HepG2 (cell line): ENCODE data around the gene TMEM178A. TPM values are rescaled to one million over a fixed set of nuclear protein-coding genes. Genes with fewer than 3 reads are reported as not detected.

Experiments used
- ATAC-seq: fragments of 200-7000 bp; cut with Tn5 transposase; 3 replicates; pipeline ENCODE4 v1.9.1; 2020; ENCODE audit warnings: mild to moderate bottlenecking, moderate library complexity
- BruUV-seq: library from RNA; stranded (reverse); fragments of 400-500 nt; replicated peaks from 2 replicates; lab custom pipeline; 2021; lab: Mats Ljungman, UMichigan
- CTCF ChIA-PET: fragments of 300-600 bp; formaldehyde crosslinking; extraction: SDS; loops from one replicate; lab custom pipeline; 2021; ENCODE audit warnings: low total read pairs, inconsistent platforms, low intra/inter-chr PET ratio; lab: Yijun Ruan, JAX
- POLR2A ChIA-PET: fragments of 350-600 bp; sonication (Branson Sonifier 250); formaldehyde crosslinking; loops from one replicate; lab custom pipeline; 2020; ENCODE audit warnings: antibody characterized with exemption, inconsistent platforms; lab: Yijun Ruan, JAX
- DNase-seq: peaks from one replicate; pipeline ENCODE4 v3.0.0-alpha.2; 2015; ENCODE audit warnings: low spot score
- FAIRE-seq: peaks from 3 replicates; lab custom pipeline; 2011; peaks lifted over from hg19 to GRCh38; lab: Jason Lieb, UNC
- H2AFZ ChIP-seq: one replicate; pipeline ENCODE4 v1.6.1; 2011; ENCODE audit warnings: low read length, inconsistent platforms
- H3K27ac ChIP-seq: fragments of 300-600 bp; 3 replicates; pipeline ENCODE4 v1.8.0; 2011; ENCODE audit warnings: mixed run types, mild to moderate bottlenecking, mixed read lengths, low read length, inconsistent platforms; ENCODE audit not compliant: insufficient read depth; ENCODE audit errors: extremely low read length
- H3K27me3 ChIP-seq, 2 experiments: fragments of 200-600 bp in 1 of 2; 2 replicates in 1 of 2; 3 replicates in 1 of 2; pipeline versions ENCODE4 v1.6.0 to v1.8.0; 2011; ENCODE audit warnings: low read length in 2 of 2, mild to moderate bottlenecking in 2 of 2, moderate library complexity in 2 of 2, inconsistent platforms in 1 of 2; ENCODE audit not compliant: insufficient read depth in 2 of 2, control insufficient read depth in 1 of 2
- H3K36me3 ChIP-seq, 2 experiments: fragments of 200-600 bp in 1 of 2; replicated peaks in 1 of 2; 2 replicates in 1 of 2; 3 replicates in 1 of 2; pipeline versions ENCODE4 v1.5.1 to v1.8.0; 2011; ENCODE audit warnings: low read length in 2 of 2, inconsistent platforms in 1 of 2; ENCODE audit not compliant: insufficient read depth in 2 of 2, control insufficient read depth in 1 of 2
- H3K4me1 ChIP-seq: 2 replicates; pipeline ENCODE4 v1.5.1; 2012; ENCODE audit warnings: low read length, inconsistent platforms; ENCODE audit not compliant: insufficient read depth
- H3K4me2 ChIP-seq: 2 replicates; pipeline ENCODE4 v1.6.0; 2011; ENCODE audit warnings: low read depth, low read length, inconsistent platforms
- H3K4me3 ChIP-seq, 3 experiments: fragments of 200-600 bp in 1 of 3; sonication (generic), shearing (Covaris generic) in 1 of 3; replicated peaks in 1 of 3; 2 replicates each; pipeline ENCODE4 v1.5.1; 2011 to 2016; ENCODE audit warnings: low read length in 3 of 3, inconsistent platforms in 2 of 3, low read depth in 2 of 3, mild to moderate bottlenecking in 2 of 3, control low read depth in 1 of 3, mixed read lengths in 1 of 3; ENCODE audit not compliant: insufficient read depth in 1 of 3
- H3K79me2 ChIP-seq: one replicate; pipeline ENCODE4 v1.6.1; 2011; ENCODE audit warnings: low read length, inconsistent platforms; ENCODE audit not compliant: insufficient read depth
- H3K9ac ChIP-seq: 2 replicates; pipeline ENCODE4 v1.6.0; 2011; ENCODE audit warnings: mild to moderate bottlenecking, low read depth, low read length, inconsistent platforms; ENCODE audit not compliant: insufficient read depth
- H3K9me3 ChIP-seq: 2 replicates; pipeline ENCODE4 v1.5.1; 2012; ENCODE audit warnings: mild to moderate bottlenecking, low read length
- H4K20me1 ChIP-seq: 2 replicates; pipeline ENCODE4 v1.6.0; 2011; ENCODE audit warnings: inconsistent platforms, mild to moderate bottlenecking, low read length, moderate library complexity; ENCODE audit not compliant: insufficient read depth
- ATM ChIP-seq: fragments of 450-650 bp; IDR thresholded peaks from 2 replicates; pipeline ENCODE4 v1.7.1; 2017; ENCODE audit warnings: mild to moderate bottlenecking, borderline replicate concordance
- CBX1 ChIP-seq: IDR thresholded peaks from one replicate; pipeline ENCODE4 v1.6.1; 2016; ENCODE audit warnings: antibody characterized with exemption, low read depth
- CTCF ChIP-seq: sonication (generic); formaldehyde crosslinking; IDR thresholded peaks from 2 replicates; pipeline ENCODE4 v1.5.0; 2020; ENCODE audit warnings: mild to moderate bottlenecking, missing genetic modification reagents, moderate library complexity
- ELF3 ChIP-seq: IDR thresholded peaks from 2 replicates; pipeline ENCODE4 v1.6.1; 2016; ENCODE audit warnings: missing genetic modification reagents, missing compliant biosample characterization
- FOXO1 ChIP-seq: sonication (generic); formaldehyde crosslinking; IDR thresholded peaks from 2 replicates; pipeline ENCODE4 v1.4.0; 2020; ENCODE audit warnings: missing genetic modification reagents
- HDAC6 ChIP-seq: fragments of 200-600 bp; sonication (generic); IDR thresholded peaks from 2 replicates; pipeline ENCODE4 v1.7.0; 2017; ENCODE audit warnings: mild to moderate bottlenecking, antibody characterized with exemption, low read length, low read depth
- IKZF4 ChIP-seq: sonication (generic); formaldehyde crosslinking; IDR thresholded peaks from 2 replicates; pipeline ENCODE4 v1.5.1; 2020; ENCODE audit warnings: borderline replicate concordance, mild to moderate bottlenecking, low read depth, missing genetic modification reagents; ENCODE audit errors: not compliant biosample characterization
- KDM2A ChIP-seq: sonication (generic); formaldehyde crosslinking; IDR thresholded peaks from 2 replicates; pipeline ENCODE4 v1.4.0; 2020; ENCODE audit warnings: low read depth, missing genetic modification reagents, borderline replicate concordance
- PRPF4 ChIP-seq: fragments of 200-400 bp; formaldehyde crosslinking; IDR thresholded peaks from 2 replicates; pipeline ENCODE4 v1.6.1; 2016; ENCODE audit warnings: low read length, low read depth; ENCODE audit not compliant: poor library complexity, severe bottlenecking
- RBM39 ChIP-seq: fragments of 200-400 bp; formaldehyde crosslinking; IDR thresholded peaks from one replicate; pipeline ENCODE4 v1.6.1; 2018; ENCODE audit warnings: antibody characterized with exemption, mild to moderate bottlenecking, low read depth, low read length; ENCODE audit not compliant: poor library complexity, severe bottlenecking
- SAP130 ChIP-seq: IDR thresholded peaks from 2 replicates; pipeline ENCODE4 v1.6.1; 2016; ENCODE audit warnings: low read depth
- SMC3 ChIP-seq: IDR thresholded peaks from 2 replicates; pipeline ENCODE4 v1.6.1; 2011; ENCODE audit warnings: low read length, improper control_type of control experiment
- SP1 ChIP-seq, 2 experiments: fragments of 450-650 bp in 1 of 2; sonication (generic) in 1 of 2; formaldehyde crosslinking in 1 of 2; IDR thresholded peaks; 2 replicates each; pipeline versions ENCODE4 v1.4.0 to v1.6.1; 2016 to 2020; ENCODE audit warnings: missing genetic modification reagents in 1 of 2
- STAG1 ChIP-seq: sonication (generic); formaldehyde crosslinking; IDR thresholded peaks from 2 replicates; pipeline ENCODE4 v1.4.0; 2020; ENCODE audit warnings: missing genetic modification reagents
- TSC22D2 ChIP-seq: sonication (generic); formaldehyde crosslinking; IDR thresholded peaks from 2 replicates; pipeline ENCODE4 v1.5.1; 2020; ENCODE audit warnings: missing genetic modification reagents, mild to moderate bottlenecking, borderline replicate concordance
- ZC3H13 ChIP-seq: sonication (generic); formaldehyde crosslinking; IDR thresholded peaks from 2 replicates; pipeline ENCODE4 v1.8.1; 2023; ENCODE audit warnings: mild to moderate bottlenecking, missing genetic modification reagents, moderate library complexity
- ZMAT3 ChIP-seq: sonication (generic); formaldehyde crosslinking; conservative IDR thresholded peaks from 2 replicates; pipeline ENCODE4 v1.7.0; 2021; ENCODE audit warnings: missing genetic modification reagents
- ZNF274 ChIP-seq: sonication (generic); formaldehyde crosslinking; IDR thresholded peaks from 2 replicates; pipeline ENCODE4 v1.5.1; 2020; ENCODE audit warnings: mild to moderate bottlenecking, missing genetic modification reagents
- ZNF414 ChIP-seq: sonication (generic); formaldehyde crosslinking; IDR thresholded peaks from 2 replicates; pipeline ENCODE4 v1.5.0; 2020; ENCODE audit warnings: missing genetic modification reagents
- ZNF7 ChIP-seq: IDR thresholded peaks from 2 replicates; pipeline ENCODE4 v1.6.1; 2016; ENCODE audit warnings: missing biosample characterization, missing genetic modification reagents
- WGBS: methylation state at CpG from one replicate; pipeline ENCODE4 v1.1.6; 2017; ENCODE audit warnings: low lambda C conversion rate; 5-methylcytosine and 5-hydroxymethylcytosine counted together
- in situ Hi-C: cut with HindIII; loops from 2 replicates; pipeline ENCODE4 v1.10.0; 2017; ENCODE audit warnings: low pct_unique_long_range_greater_than_20kb; ENCODE audit not compliant: extremely low pct_ligation_motif_present
- intact Hi-C: fragments of 100-400 bp; cut with micrococcal nuclease; formaldehyde crosslinking; loops from one replicate; pipeline ENCODE4 v1.10.0; 2022; ENCODE audit not compliant: unreplicated experiment
- polyA plus RNA-seq, 8 experiments: library from polyadenylated mRNA; depleted of rRNA in 3 of 8; stranded (reverse) in 7 of 8; unstranded in 1 of 8; fragments of >200 nt; fragmentation: Illumina TruSeq in 4 of 8; extraction: Trizol in 4 of 8; gene quantifications; 2 replicates each; pipeline versions ENCODE4 v1.2.1 to v1.2.3, GENCODE V29; 2011 to 2016; ENCODE audit warnings: low read depth in 4 of 8, missing spikeins in 1 of 8, mixed read lengths in 1 of 8; ENCODE audit not compliant: insufficient read depth in 1 of 8
- total RNA-seq, 5 experiments: library from RNA; depleted of rRNA; stranded (reverse); fragments of >200 nt; fragmentation: Illumina TruSeq; extraction: Trizol; gene quantifications; 2 replicates each; pipeline ENCODE4 v1.2.3, GENCODE V29; 2016; ENCODE audit warnings: low read depth in 1 of 5
- TF ChIP-seq, protein P1 (sequence below): IDR thresholded peaks from 2 replicates; pipeline ENCODE4 v1.6.1; 2012; ENCODE audit warnings: low read length, improper control_type of control experiment

The TMEM178A gene
- total and polyA plus RNA-seq, 2 of the 13 experiments (the other 11 are each of a cell fraction or from before 2014, with no cell fraction given): 0.38 to 3.3 TPM

GRCh38 chr2:39696838-39697237 is 31.1 kb downstream of the TMEM178A start:
- FAIRE-seq (no peak), DNase-seq (peak; percentile 12), ATAC-seq (peak; percentile 50; the same call in 1 of the 3 replicates)
- Histone ChIP-seq H3K4me2 (no peak overlapping the region), H3K36me3 (no peaks in the 10 kb centered on the region), H3K27me3 (no peaks in the 10 kb centered on the region), H2AFZ (no peak overlapping the region), H3K9me3 (peaks cover 11% of the 10 kb centered on the region), H3K4me3 (no peak overlapping the region), H4K20me1 (no peaks in the 10 kb centered on the region), H3K79me2 (no peaks in the 10 kb centered on the region), H3K27ac (no peak overlapping the region), H3K9ac (no peak overlapping the region; the same call in 1 of the 2 replicates), H3K4me1 (peaks cover 8% of the 10 kb centered on the region; the same call in 1 of the 2 replicates)
- ChIA-PET POLR2A (no interaction called here), CTCF (interaction anchor here (1.0 to 1.3 kb wide), 2 partner anchors 180 to 183 kb away, joined by 3 to 5 read pairs; no protein-coding TSS in a partner anchor)
- WGBS: 50% methylated on average over 1 of the region's 1 CpG
- no TSS peak for BruUV-seq
- TF ChIP-seq SAP130 (CRISPR knock-in tag) (no peak), RBM39 (no peak), ZNF7 (CRISPR knock-in tag) (no peak), ZNF274 (CRISPR knock-in tag) (no peak), KDM2A (CRISPR knock-in tag) (no peak), STAG1 (peak; percentile 62), HDAC6 (no peak), FOXO1 (no peak), ZNF414 (CRISPR knock-in tag) (no peak), ATM (no peak), CTCF (peak; percentile 16; the same call in 1 of the 2 replicates), PRPF4 (no peak), TSC22D2 (no peak), CBX1 (no peak), ELF3 (no peak), SMC3 (peak; percentile 16; the same call in 1 of the 2 replicates), SP1 (IDR thresholded peaks at IDR 0.05) (no peak), SP1 (CRISPR knock-in tag; IDR thresholded peaks at IDR 0.05) (no peak), IKZF4 (CRISPR knock-in tag) (no peak), ZC3H13 (CRISPR knock-in tag) (no peak), ZMAT3 (CRISPR knock-in tag) (no peak)
- TF ChIP-seq, protein P1, sequence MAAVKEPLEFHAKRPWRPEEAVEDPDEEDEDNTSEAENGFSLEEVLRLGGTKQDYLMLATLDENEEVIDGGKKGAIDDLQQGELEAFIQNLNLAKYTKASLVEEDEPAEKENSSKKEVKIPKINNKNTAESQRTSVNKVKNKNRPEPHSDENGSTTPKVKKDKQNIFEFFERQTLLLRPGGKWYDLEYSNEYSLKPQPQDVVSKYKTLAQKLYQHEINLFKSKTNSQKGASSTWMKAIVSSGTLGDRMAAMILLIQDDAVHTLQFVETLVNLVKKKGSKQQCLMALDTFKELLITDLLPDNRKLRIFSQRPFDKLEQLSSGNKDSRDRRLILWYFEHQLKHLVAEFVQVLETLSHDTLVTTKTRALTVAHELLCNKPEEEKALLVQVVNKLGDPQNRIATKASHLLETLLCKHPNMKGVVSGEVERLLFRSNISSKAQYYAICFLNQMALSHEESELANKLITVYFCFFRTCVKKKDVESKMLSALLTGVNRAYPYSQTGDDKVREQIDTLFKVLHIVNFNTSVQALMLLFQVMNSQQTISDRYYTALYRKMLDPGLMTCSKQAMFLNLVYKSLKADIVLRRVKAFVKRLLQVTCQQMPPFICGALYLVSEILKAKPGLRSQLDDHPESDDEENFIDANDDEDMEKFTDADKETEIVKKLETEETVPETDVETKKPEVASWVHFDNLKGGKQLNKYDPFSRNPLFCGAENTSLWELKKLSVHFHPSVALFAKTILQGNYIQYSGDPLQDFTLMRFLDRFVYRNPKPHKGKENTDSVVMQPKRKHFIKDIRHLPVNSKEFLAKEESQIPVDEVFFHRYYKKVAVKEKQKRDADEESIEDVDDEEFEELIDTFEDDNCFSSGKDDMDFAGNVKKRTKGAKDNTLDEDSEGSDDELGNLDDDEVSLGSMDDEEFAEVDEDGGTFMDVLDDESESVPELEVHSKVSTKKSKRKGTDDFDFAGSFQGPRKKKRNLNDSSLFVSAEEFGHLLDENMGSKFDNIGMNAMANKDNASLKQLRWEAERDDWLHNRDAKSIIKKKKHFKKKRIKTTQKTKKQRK: no peak
- in situ Hi-C loops (no loop called here), intact Hi-C loops (loop anchor here (10.0 kb wide), 1 partner anchor 182 kb away; no protein-coding TSS in a partner anchor)
